GM12865 (cell line): Measurements from ENCODE around the gene RNF187.

Source experiments
- DNase-seq: peaks from one replicate; pipeline ENCODE4 v3.0.0; 2010; ENCODE audit warnings: low read depth
- H3K4me3 ChIP-seq: 2 replicates; pipeline ENCODE4 v1.5.1; 2011; ENCODE audit warnings: mild to moderate bottlenecking, low read depth, low read length, control low read depth
- TF ChIP-seq, protein P1 (sequence below): IDR thresholded peaks from 2 replicates; pipeline ENCODE4 v1.5.1; 2011; ENCODE audit warnings: low read length, control low read depth, low read depth, inconsistent platforms; ENCODE audit not compliant: insufficient read depth; ENCODE audit errors: missing control alignments

Gene RNF187

GRCh38 chr1:228494044-228494353, 6.8 kb downstream of the RNF187 start:
- TF ChIP-seq, protein P1, sequence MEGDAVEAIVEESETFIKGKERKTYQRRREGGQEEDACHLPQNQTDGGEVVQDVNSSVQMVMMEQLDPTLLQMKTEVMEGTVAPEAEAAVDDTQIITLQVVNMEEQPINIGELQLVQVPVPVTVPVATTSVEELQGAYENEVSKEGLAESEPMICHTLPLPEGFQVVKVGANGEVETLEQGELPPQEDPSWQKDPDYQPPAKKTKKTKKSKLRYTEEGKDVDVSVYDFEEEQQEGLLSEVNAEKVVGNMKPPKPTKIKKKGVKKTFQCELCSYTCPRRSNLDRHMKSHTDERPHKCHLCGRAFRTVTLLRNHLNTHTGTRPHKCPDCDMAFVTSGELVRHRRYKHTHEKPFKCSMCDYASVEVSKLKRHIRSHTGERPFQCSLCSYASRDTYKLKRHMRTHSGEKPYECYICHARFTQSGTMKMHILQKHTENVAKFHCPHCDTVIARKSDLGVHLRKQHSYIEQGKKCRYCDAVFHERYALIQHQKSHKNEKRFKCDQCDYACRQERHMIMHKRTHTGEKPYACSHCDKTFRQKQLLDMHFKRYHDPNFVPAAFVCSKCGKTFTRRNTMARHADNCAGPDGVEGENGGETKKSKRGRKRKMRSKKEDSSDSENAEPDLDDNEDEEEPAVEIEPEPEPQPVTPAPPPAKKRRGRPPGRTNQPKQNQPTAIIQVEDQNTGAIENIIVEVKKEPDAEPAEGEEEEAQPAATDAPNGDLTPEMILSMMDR = no peak
- DNase-seq = no peak
- H3K4me3 ChIP-seq = no peak overlapping the region

- no peak overlapping the region for H3K4me3 ChIP-seq
- TF ChIP-seq, protein P1 = no peak
- DNase-seq = no peak
These were observed 7.2 kb downstream of the RNF187 start for GRCh38 chr1:228494391-228494790.

GRCh38 chr1:228494970-228495853, 8.0 kb downstream of the RNF187 start:
- TF ChIP-seq, protein P1 = no peak
- no peak for DNase-seq
- H3K4me3 ChIP-seq = no peak overlapping the region

DNA sequence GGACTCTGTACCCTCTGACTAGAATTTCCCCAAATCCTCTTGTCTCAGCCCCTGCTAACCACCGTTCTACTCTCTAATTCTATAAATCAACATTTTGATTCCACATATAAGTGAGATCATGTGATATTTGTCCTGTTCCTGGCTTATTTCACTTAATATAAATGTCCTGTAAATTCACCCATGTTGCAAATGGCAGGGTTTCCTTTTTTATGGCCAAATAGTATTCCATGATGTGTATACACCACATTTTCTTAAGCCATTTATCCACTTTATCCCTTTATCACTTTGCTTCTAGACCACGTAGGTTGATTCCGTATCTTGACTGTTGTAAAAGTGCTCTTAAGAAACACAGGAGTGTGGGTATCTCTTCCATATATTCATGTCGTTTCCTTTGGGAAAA, 8.9 kb downstream of the RNF187 start:
- TF ChIP-seq, protein P1 = no peak
- no peak overlapping the region for H3K4me3 ChIP-seq

DNA sequence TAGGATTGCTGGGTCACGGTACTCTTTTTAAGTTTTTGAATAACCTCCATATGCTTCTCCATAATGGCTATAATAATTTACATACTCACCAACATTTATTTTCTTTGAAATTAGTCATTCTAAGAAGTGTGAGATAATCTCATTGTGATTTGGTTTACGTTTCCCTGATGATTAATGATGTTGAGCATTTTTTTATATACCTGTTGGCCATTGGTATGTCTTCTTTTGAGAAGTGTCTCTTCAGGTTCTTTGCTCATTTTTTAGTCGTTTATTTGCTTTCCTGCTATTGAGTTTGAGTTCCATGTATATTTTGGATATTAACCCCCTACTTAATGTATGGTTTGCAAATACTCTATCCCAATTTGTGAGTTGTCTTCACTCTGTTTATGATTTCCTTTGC, 9.3 kb downstream of the RNF187 start:
- H3K4me3 ChIP-seq = no peak overlapping the region
- TF ChIP-seq, protein P1 = no peak
- no peak for DNase-seq

More for the DNA sequence above, 8.9 kb downstream of the RNF187 start:
- no peak for DNase-seq

DNA sequence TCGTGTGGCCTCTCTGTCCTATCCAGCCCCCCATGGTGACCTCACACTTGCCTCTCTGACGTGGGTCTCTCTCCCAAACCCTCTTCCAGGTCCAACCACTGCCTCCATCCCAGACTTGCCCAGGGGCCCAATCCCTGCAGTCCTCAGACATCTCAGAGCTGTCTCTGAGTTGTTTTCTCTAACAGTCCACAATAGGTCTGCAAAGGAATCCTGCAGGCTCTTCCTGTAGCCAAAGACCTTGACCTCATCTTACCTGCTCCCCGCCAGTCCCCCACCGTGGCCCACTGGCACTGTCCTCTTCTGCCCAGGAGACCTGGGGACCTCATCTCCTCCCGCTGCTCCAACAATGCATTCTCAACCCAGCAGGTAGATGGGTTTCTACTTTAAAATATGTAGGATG, 10.0 kb downstream of the RNF187 start:
- TF ChIP-seq, protein P1 = no peak

DNA sequence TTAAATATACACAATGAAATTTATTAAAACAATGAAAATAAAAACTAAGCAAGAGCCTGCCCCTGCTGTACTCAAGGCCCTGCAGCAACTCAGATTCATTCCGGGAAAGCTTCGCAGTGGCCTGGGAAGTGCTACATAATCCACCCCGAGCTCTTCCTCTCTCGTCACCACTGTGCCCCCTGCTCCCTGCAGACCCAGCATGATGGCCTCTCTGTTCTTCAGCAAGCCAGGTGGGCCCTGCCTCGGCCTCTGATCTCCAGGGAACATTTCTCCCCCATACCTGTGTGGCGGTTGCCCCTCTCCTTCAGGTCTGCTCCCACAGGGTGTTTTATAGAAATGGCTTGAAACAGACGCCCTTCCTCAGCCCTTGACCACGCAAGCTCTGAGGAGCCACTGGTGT, 10.6 kb downstream of the RNF187 start:
- DNase-seq = no peak
- TF ChIP-seq, protein P1 = no peak
- no peak overlapping the region for H3K4me3 ChIP-seq

More for the DNA sequence above, 10.0 kb downstream of the RNF187 start:
- no peak overlapping the region for H3K4me3 ChIP-seq
- DNase-seq = no peak
